Subcutaneous adipose tissue (tissue), 4 donors: ENCODE results near the gene CREBL2. TPM values are rescaled to one million over a fixed set of nuclear protein-coding genes. Genes with fewer than 3 reads are reported as not detected.

Experiments used
- total RNA-seq, 4 donors: library from RNA; depleted of rRNA; stranded (reverse); fragments of >200 nt; gene quantifications; one replicate each; pipeline ENCODE4 v1.1.0, GENCODE V29; 2016
- TF ChIP-seq, protein P1 (sequence below): fragments of 450-650 bp; IDR thresholded peaks from one replicate; pipeline ENCODE4 v1.5.1; 2016; ENCODE audit warnings: low read depth, mild to moderate bottlenecking, control low read depth, antibody characterized with exemption, moderate library complexity

CREBL2 gene
- total RNA-seq, 4 donors from 2014 or later = 73.8 to 113 (median 99.4) TPM

GRCh38 chr12:12577786-12578185 is 33.9 kb upstream of the CREBL2 start:
- TF ChIP-seq, protein P1, sequence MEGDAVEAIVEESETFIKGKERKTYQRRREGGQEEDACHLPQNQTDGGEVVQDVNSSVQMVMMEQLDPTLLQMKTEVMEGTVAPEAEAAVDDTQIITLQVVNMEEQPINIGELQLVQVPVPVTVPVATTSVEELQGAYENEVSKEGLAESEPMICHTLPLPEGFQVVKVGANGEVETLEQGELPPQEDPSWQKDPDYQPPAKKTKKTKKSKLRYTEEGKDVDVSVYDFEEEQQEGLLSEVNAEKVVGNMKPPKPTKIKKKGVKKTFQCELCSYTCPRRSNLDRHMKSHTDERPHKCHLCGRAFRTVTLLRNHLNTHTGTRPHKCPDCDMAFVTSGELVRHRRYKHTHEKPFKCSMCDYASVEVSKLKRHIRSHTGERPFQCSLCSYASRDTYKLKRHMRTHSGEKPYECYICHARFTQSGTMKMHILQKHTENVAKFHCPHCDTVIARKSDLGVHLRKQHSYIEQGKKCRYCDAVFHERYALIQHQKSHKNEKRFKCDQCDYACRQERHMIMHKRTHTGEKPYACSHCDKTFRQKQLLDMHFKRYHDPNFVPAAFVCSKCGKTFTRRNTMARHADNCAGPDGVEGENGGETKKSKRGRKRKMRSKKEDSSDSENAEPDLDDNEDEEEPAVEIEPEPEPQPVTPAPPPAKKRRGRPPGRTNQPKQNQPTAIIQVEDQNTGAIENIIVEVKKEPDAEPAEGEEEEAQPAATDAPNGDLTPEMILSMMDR = no peak

- TF ChIP-seq, protein P1 = no peak
These were observed 29.3 kb upstream of the CREBL2 start for GRCh38 chr12:12582193-12582881.

DNA sequence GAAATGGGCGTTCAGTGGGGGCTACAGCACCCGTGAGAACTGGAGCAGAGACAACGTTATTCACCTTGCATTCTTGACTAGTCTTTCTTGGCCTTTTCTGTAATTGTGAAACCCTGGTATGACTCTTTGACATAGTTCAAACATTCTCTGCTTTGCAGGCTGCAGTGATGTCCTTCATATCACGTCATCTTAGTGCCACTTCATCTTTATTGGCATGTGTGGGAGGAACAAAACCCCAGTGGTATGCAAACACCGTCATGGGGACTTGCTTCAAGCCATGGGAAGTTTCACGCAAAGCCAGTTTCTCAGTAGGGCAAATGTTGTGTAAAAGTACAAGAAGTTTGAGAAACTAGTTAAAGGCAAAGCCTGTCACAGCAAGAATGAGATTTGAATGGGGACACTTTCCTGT is 28.8 kb upstream of the CREBL2 start:
- TF ChIP-seq, protein P1 = no peak

- TF ChIP-seq, protein P1 = no peak
These were observed 28.0 kb upstream of the CREBL2 start for GRCh38 chr12:12583510-12584178.

- TF ChIP-seq, protein P1 = no peak
These were observed 26.4 kb upstream of the CREBL2 start for GRCh38 chr12:12585115-12585863.

DNA sequence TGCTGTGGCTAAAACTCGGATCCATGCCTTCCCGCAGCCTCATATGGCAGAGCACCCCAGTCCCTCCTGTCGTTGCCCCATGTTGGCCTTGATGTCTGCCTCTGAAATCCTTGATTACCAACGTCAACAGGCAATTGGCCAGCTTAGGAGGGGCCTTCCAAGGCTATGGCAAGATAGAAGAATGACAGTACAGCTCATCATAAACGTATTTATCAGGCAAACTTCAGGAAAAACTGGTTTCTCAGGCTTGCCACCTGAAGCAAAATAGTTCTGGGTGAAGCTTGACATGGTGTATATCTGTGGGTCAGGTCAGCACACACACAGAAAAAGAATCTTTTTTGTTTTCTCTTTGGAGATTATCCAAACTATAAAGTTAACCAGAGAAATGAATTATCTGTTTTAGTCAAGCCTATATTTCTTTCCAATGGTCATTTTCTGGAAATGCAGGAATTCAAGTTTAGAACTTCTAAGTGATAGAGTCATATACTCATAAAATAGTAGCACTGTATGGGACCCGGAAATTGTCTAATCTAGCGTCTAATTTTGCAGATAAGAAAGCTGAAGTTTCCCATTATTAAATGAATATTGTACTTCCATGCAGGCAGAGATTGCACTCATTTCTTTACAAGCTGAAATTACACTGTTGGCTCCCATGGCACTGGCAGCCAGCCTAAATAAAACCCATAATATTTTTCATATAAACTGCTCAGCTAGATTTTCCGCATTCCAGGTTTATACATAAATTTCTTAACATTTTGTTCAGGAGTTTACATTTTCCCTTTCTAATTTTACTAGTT is 24.6 kb upstream of the CREBL2 start:
- TF ChIP-seq, protein P1 = no peak
